IMR-90 (cell line): ENCODE results near the gene LMAN2L.

Experiments
- CEBPB ChIP-seq: IDR thresholded peaks from 2 replicates; pipeline ENCODE4 v1.6.1; 2012; ENCODE audit warnings: low read depth, low read length, improper control_type of control experiment
- CHD1 ChIP-seq: IDR thresholded peaks from 2 replicates; pipeline ENCODE4 v1.6.1; 2012; ENCODE audit warnings: low read depth, low read length, improper control_type of control experiment
- POLR2A ChIP-seq: IDR thresholded peaks from 2 replicates; pipeline ENCODE4 v1.6.1; 2012; ENCODE audit warnings: mild to moderate bottlenecking, low read depth, low read length
- TF ChIP-seq, protein P1 (sequence below): conservative IDR thresholded peaks from 2 replicates; pipeline ENCODE4 v1.5.1; 2012; ENCODE audit warnings: mild to moderate bottlenecking, low read depth, low read length, improper control_type of control experiment
- TF ChIP-seq, protein P2 (sequence below): fragments of 150-350 bp; IDR thresholded peaks from 2 replicates; pipeline ENCODE4 v1.6.1; 2017; ENCODE audit warnings: mild to moderate bottlenecking, antibody characterized with exemption, low read length, low read depth

DNA sequence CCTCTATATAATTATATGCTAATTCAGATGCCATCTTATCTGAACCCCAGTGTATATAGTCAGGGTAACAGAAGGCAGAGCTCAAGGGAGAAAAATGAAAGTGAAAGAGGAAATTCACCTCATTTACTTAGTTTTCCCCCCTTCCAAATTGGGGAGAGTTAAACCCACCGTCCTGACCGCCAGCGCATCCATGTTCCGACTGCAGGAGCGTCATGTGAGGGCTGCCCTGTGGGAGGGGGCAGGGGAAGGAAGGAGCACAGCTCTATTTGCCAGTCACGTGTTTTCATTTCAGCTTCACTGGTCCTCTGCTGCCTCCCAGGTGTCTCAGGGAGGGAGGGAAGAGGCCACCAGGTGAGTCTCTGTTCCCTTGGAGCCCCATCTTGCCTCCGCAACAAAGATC, 34.1 kb upstream of the LMAN2L start:
- TF ChIP-seq POLR2A, result no peak
- TF ChIP-seq, protein P1, sequence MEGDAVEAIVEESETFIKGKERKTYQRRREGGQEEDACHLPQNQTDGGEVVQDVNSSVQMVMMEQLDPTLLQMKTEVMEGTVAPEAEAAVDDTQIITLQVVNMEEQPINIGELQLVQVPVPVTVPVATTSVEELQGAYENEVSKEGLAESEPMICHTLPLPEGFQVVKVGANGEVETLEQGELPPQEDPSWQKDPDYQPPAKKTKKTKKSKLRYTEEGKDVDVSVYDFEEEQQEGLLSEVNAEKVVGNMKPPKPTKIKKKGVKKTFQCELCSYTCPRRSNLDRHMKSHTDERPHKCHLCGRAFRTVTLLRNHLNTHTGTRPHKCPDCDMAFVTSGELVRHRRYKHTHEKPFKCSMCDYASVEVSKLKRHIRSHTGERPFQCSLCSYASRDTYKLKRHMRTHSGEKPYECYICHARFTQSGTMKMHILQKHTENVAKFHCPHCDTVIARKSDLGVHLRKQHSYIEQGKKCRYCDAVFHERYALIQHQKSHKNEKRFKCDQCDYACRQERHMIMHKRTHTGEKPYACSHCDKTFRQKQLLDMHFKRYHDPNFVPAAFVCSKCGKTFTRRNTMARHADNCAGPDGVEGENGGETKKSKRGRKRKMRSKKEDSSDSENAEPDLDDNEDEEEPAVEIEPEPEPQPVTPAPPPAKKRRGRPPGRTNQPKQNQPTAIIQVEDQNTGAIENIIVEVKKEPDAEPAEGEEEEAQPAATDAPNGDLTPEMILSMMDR, result no peak
- no peak for TF ChIP-seq CHD1
- TF ChIP-seq, protein P2, sequence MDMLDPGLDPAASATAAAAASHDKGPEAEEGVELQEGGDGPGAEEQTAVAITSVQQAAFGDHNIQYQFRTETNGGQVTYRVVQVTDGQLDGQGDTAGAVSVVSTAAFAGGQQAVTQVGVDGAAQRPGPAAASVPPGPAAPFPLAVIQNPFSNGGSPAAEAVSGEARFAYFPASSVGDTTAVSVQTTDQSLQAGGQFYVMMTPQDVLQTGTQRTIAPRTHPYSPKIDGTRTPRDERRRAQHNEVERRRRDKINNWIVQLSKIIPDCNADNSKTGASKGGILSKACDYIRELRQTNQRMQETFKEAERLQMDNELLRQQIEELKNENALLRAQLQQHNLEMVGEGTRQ, result no peak
- TF ChIP-seq CEBPB, result no peak
